DMS153 (cell line): Measurements from ENCODE around the gene ZC3H12A.
"Not testable (repeated sequence)": the region's sequence is repeated elsewhere in the genome, so short reads cannot be mapped to it uniquely, and the experiment has no call there.

Source experiments
- DNase-seq: peaks from one replicate; lab custom pipeline; 2025; lab: John Stamatoyannopoulos, UW

The ZC3H12A gene

DNA sequence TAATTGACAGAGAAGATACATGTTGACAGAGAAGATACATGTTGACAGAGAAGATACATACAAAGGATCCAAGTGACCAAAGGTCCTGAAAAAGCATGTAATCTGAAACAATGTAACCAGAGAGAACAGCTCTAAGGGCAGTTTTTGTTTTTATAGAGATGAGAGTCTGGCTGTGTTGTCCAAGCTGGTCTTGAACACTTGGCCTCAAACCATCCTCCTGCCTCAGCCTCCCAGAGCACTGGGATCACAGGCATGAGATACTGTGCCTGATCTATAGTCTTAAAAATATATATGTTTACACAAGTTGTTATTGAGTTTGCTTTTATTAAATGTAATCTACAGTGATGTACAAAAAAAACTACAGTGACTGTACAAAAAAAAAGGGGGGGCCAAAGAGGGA is 27.7 kb downstream of the ZC3H12A start:
- no peak for DNase-seq

DNA sequence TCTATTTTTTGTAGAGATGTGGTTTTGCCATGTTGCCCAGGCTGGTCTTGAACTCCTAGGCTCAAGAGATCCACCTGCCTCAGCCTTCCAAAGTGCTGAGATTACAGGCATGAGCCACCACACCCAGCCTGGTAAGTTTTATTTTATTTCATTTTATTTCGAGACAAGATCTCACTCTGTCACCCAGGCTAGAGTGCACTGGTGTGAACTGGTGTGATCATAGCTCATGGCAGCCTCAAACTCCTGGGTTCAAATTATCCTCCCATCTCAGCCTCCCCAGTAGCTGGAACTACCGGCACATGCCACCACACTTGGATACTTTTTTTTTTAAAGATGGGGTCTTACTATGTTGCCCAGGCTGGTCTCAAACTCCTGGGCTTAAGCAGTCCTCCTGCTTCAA is 28.4 kb downstream of the ZC3H12A start:
- DNase-seq = not testable (repeated sequence)

DNA sequence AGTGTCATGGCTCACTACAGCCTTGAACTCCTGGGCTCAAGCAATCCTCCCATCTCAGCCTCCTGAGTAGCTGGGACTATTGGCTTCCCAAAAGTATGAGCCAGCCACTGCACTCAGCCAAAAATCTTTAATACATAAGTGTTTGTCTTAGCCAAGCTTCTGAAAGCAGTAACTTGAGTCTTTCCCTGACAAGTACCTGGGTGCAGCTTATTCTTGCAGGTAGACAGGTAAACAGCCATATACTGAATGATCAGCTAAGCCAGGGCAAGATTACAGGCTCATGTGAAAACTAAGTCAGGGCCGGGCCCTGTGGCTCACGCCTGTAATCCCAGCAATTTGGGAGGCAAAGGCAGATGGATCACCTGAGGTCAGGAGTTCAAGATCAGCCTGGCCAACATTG is 32.4 kb downstream of the ZC3H12A start:
- DNase-seq = no peak

DNA sequence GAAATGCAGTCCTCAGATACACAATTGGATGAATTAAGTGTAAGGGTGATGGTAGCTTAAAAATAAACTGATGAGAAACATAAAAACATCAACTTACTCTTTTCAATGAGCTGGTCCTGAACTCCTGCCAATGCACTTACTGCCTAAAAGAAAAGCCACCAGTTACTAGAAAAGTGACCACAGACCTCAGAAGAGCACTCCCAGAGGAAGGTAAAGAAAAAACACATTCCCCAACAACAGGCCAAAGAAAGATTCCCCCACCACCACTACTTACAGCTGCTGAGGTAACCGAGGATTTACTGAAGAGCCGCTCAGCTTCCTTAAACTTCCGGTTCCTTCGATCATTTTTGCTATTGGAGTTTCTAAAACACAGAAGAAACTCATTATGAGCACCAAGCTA is 34.8 kb downstream of the ZC3H12A start:
- no peak for DNase-seq

DNA sequence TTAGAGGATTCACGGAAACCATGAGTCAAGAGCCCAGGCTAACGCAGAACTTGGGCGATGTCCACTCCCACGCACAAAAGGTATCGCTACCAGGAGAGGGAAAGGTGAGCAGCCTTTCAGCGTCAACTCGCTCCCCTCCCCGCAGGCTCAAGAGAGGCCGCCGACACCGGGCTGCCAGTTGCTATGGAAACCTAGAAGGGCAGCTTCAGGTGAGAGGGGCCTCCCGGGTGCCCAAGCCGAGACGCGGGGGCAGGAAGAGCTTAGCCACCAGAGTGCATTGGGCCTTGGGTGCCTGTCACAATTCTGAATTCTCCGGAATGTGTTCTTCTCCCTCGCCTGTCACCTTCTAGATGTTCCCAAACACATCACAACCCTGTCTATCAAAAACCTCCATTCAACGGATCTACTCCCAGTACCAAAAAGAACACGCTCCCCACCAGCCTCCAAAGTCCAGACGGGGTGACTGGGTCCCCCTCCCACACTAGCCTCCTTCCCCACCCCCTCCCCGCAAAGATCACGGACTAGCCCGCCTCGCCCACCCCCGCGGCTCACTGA is 39.5 kb downstream of the ZC3H12A start:
- DNase-seq = no peak

DNA sequence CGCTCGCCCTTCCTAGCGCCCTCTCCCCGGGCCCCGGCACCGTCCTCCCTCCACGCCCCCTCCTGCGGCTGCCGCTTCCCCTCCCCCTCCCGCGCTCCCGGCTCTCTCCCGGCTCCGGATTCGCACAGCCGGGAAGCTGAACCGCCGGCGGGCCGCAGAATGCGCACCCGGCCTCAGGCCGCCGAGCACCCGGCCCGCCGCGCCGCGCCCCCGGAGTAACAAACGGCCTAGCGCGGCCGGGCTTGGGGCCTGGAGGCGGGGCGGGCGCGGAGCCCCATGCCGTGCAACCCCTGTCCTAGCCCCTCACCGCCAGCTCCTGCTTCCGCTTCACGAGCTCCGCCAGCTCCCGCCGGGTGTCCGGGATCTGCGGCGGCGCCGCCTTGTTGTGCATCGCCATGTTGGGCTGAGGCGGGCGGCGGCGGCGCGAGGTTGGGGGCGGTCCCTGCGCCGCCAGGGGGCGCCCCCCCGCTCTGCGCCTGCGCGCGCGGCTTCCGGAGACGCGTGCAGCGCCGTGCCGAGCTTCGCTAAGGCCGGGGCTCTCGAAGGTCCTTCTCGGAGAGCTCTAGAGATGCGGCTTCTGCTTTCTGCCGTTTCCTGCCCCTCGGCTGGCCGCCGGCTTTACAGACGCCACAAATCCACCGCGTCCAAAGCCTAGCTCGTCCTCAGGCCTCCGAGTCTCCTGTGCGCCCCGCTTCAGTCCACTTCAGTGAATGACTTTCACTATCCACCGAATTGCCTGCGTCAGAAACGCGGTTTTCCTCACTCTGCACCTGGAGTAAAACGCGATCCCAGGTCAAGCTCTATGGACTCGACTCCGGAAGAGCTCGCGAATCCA is 40.2 kb downstream of the ZC3H12A start, which contains the start of gene MEAF6:
Gene MEAF6 (minus strand): TSS at position 417 of the 835 bp plus-strand sequence. CDS start 20 bp downstream, at position 397.
- peak; percentile 82 for DNase-seq

DNA sequence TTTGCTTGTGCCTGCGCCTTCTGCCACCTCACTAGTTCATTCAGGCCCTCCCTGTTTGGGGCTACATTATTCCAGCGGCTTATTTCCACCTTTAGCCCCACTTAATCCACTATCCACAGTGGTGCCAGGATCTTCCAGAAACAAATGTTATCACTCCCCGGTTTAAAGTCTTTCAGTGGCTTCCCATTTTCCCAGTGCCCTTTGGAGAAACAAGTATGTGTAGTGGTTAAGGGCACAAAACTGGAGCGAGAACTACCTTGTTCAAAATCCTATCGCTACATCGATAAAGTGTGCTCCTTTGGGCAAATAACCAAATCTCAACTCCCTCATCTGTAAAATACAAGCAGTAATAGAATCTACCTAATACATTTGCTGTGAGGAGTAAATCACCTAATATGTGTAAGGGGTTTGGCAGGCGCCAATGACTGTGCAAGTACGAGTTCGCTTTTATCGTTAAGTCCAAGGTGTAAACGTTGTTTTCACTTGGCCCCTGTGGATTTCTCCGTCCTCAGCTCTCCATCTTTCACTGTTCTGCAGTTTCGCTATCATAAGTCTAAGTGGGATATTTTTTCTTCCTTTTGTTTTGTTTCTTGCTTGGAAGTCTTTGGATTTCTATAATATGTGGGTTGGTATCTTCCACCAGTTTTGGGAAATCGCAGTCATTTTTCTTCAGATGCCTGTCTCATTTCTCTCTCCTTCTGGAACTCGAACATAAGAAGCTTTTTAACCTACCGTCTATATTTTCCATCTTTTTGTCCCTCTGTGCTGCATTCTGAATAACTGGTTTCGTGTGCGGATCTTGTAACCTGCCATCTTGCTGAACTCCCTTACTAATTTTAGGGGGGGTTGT is 41.0 kb downstream of the ZC3H12A start:
- DNase-seq = no peak

DNA sequence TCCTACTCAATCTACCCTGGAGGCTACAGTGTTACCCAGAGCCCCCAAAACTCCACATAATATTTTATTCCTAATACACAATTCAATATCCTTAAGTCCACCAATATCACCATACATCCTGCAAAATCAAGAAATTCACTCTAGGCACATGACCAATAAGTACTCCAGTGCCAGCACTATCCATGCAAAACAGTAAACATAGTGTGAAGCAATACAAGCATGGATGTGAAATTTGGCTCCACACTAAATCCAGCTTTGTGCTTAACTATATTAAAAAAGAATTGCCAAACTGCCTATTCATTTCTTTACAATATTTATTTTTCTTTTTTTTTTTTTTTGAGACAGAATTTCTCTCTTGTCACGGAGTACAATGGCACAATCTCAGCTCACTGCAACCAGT is 43.2 kb downstream of the ZC3H12A start:
- no peak for DNase-seq

DNA sequence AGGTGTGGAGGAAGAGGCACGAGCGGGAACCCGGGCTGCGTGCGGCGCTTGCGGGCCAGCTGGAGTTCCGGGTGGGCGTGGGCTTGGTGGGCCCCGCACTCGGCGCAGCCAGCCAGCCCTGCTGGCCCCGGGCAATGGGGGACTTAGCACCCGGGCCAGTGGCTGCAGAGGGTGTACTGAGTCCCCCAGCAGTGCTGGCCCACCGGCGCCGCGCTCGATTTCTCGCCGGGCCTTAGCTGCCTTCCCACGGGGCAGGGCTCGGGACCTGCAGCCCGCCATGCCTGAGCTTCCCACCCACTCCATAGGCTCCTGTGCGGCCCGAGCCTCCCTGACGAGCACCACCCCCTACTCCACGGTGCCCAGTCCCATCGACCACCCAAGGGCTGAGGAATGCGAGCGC is 43.9 kb downstream of the ZC3H12A start:
- DNase-seq = not testable (repeated sequence)

DNA sequence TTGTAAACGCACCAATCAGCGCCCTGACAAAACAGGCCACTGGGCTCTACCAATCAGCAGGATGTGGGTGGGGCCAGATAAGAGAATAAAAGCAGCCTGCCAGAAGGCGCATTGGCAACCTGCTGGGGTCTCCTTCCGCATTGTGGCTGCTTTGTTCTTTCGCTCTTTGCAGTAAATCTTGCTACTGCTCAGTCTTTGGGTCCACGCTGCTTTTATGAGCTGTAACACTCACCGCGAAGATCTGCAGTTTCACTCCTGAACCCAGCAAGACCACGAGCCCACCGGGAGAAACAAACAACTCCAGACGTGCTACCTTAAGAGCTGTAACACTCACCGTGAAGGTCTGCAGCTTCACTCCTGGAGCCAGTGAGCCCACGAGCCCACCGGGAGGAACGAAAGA is 44.5 kb downstream of the ZC3H12A start:
- DNase-seq = not testable (repeated sequence)

DNA sequence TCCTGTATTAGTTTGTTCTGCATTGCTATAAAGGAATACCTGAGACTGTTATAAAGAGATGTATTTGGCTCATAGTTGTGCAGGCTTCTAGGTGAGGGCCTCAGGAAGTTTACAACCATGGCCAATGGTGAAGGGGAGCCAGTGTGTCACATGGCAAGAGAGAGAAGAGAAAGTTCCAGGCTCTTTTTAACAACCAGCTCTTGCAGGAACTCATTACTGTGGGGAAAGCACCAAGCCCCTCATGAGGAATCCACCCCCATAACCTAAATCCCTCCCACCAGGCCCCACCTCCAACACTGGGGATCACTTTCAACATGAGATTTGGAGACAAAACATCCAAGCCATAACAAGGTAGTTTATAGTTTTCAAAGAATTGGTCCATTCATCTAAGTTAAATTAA is 45.2 kb downstream of the ZC3H12A start:
- DNase-seq = no peak

DNA sequence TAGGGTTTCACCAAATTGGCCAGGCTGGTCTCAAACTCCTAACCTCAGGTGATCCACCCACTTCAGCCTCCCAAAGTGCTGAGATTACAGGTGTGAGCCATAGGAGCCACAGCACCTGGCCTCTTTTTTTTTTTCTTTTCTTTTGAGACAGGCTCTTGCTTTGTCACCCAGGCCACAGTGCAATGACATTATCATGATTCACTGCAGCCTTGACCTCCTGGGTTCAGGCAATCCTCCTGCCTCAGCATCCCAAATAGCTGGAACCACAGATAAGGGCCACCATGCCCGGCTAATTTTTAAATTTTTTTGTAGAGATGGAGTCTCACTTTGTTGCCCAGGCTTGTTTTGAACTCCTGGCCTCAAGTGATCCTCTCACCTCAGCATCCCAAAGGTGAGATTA is 55.5 kb downstream of the ZC3H12A start:
- DNase-seq = not testable (repeated sequence)

DNA sequence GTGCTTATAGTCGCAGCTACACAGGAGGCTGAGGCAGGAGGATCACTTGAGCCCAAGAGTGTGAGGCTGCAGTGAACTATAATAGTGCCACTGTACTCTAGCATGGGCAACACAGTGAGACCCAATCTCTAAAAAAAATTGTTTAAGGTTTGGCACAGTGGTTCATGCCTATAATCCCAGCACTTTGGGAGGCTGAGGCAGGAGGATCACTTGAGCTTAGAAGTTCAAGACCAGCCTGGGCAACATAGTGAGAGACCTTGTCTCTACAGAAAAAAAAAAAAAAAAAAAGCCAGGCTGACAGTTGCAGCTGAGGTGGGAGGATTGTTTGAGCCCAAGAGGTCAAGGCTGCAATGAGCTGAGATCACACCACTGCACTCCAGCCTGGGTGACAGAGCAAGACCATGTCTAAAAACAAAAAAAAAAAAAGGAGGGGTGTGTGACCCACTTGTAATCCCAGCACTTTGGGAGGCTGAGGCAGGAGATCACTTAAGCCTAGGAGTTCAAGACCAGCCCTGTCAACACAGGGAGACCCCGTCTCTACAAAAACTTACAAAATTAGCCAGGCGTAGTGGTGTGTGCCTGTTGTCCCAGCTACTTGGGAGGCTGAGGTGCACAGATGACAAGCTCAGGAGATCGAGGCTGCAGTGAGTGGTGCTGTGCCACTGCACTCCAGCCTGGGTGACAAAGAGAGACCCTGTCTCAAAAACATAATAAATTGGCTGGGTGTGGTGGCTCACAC is 58.2 kb downstream of the ZC3H12A start:
- not testable (repeated sequence) for DNase-seq

DNA sequence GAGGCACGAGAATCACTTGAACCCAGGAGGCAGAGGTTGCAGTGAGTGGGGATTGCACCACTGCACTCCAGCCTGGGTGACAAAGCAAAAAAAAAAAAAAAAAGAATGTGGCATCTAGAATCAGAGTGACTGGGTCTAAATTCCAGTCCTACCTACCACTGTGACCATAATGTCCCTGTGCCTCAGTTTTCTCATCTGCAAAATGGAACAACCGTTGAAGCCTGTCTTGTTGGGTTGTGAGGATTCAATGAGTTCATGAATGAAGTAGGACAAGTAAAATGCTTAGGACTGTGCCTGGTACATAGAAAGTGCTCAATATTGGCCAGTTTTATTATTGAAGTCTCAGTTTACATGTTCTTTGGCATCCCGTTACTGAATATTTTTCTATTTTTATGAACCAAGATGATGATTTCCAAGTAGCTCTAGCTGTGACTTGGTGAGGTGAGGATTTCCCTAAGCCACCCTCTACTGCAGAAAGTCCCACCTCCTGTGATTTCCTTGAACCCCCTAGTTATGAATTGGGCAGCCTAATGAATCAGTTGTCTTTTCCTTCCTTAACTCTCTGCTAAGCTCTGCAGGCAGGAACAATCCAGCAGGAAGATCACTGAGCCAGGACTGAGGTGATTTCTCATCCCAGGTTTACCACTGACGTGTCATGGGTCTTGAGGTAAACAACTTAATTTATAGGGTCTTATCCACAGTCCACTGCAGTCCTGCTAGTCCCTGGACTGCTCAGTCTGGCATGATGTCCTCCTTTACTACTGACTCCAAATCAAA is 59.1 kb downstream of the ZC3H12A start:
- DNase-seq = no peak
